SU-DHL-6 (cell line): ENCODE measurements around the gene ZNF747.

Source experiments
- CTCF ChIP-seq: fragments of 200-600 bp; sonication (generic); IDR thresholded peaks from one replicate; pipeline ENCODE4 v1.5.1; 2017; ENCODE audit warnings: antibody characterized with exemption, mild to moderate bottlenecking, low read length, moderate library complexity; ENCODE audit not compliant: insufficient read depth, poor library complexity, severe bottlenecking
- EZH2phosphoT487 ChIP-seq: fragments of 200-600 bp; sonication (generic), shearing (Covaris generic); conservative IDR thresholded peaks from 2 replicates; pipeline ENCODE4 v1.6.1; 2018; ENCODE audit warnings: mild to moderate bottlenecking, antibody characterized with exemption, low read length, moderate library complexity, mixed read lengths

GRCh38 chr16:30503403-30504296, 31.0 kb downstream of the ZNF747 start:
- no peak for TF ChIP-seq CTCF
- TF ChIP-seq EZH2phosphoT487, result no peak
